Parathyroid adenoma (tissue), 2 donors: ENCODE measurements around the gene FIS1.
"Not testable (repeated sequence)": the region's sequence is repeated elsewhere in the genome, so short reads cannot be mapped to it uniquely, and the experiment has no call there.

Experiments used
- H2AFZ ChIP-seq: fragments of 300-600 bp; sonication (generic); one replicate; pipeline ENCODE4 v1.7.0; 2017; ENCODE audit warnings: antibody characterized with exemption, mild to moderate bottlenecking
- H3K27ac ChIP-seq: fragments of 300-600 bp; sonication (generic); one replicate; pipeline ENCODE4 v1.7.0; 2017
- H3K27me3 ChIP-seq: fragments of 300-600 bp; sonication (generic); one replicate; pipeline ENCODE4 v1.7.0; 2017; ENCODE audit warnings: low read length; ENCODE audit not compliant: control insufficient read depth, insufficient read depth
- H3K36me3 ChIP-seq: fragments of 300-600 bp; sonication (generic); one replicate; pipeline ENCODE4 v1.7.0; 2017; ENCODE audit warnings: low read length; ENCODE audit not compliant: control insufficient read depth, insufficient read depth
- H3K4me1 ChIP-seq: fragments of 300-600 bp; sonication (generic); one replicate; pipeline ENCODE4 v1.7.0; 2017; ENCODE audit warnings: control low read depth
- H3K4me2 ChIP-seq: fragments of 300-600 bp; sonication (generic); one replicate; pipeline ENCODE4 v1.7.0; 2017; ENCODE audit warnings: low read length
- H3K4me3 ChIP-seq: fragments of 300-600 bp; sonication (generic); one replicate; pipeline ENCODE4 v1.7.0; 2017; ENCODE audit warnings: low read depth, low read length
- H3K79me2 ChIP-seq: fragments of 300-600 bp; sonication (generic); one replicate; pipeline ENCODE4 v1.7.0; 2017; ENCODE audit warnings: control low read depth
- H3K9ac ChIP-seq: fragments of 300-600 bp; sonication (generic); one replicate; pipeline ENCODE4 v1.7.0; 2017; ENCODE audit warnings: mild to moderate bottlenecking
- H3K9me3 ChIP-seq: fragments of 300-600 bp; sonication (generic); one replicate; pipeline ENCODE4 v1.7.0; 2017; ENCODE audit warnings: low read length; ENCODE audit not compliant: control insufficient read depth
- TF ChIP-seq, protein P1 (sequence below): fragments of 300-600 bp; sonication (generic); IDR thresholded peaks from one replicate; pipeline ENCODE4 v1.7.0; 2017; ENCODE audit warnings: antibody characterized with exemption, mild to moderate bottlenecking
- donor health status: primary hyperparathyroidism.

Gene FIS1

DNA sequence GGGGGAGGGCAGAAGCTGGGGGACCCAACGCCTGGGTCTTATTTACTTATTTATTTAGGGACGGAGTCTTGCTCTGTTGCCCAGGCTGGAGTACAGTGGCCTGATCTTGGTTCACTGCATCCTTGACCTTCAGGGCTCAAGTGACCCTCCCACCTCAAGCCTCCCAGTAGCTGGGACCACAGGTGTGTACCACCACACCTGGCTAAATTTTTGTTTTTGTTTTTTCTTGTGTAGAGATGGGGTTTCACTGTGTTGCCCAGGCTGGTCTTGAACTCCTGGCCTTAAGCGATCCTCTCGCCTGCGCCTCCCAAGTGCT, 42.3 kb downstream of the FIS1 start:
- Histone ChIP-seq H3K4me1 (no peaks in the 10 kb centered on the region), H3K4me2 (no peak overlapping the region), H3K4me3 (no peak overlapping the region), H3K27me3 (no peaks in the 10 kb centered on the region), H3K9ac (no peak overlapping the region), H2AFZ (no peak overlapping the region), H3K9me3 (no peaks in the 10 kb centered on the region), H3K79me2 (no peaks in the 10 kb centered on the region), H3K27ac (no peak overlapping the region), H3K36me3 (no peaks in the 10 kb centered on the region)
- TF ChIP-seq, protein P1, sequence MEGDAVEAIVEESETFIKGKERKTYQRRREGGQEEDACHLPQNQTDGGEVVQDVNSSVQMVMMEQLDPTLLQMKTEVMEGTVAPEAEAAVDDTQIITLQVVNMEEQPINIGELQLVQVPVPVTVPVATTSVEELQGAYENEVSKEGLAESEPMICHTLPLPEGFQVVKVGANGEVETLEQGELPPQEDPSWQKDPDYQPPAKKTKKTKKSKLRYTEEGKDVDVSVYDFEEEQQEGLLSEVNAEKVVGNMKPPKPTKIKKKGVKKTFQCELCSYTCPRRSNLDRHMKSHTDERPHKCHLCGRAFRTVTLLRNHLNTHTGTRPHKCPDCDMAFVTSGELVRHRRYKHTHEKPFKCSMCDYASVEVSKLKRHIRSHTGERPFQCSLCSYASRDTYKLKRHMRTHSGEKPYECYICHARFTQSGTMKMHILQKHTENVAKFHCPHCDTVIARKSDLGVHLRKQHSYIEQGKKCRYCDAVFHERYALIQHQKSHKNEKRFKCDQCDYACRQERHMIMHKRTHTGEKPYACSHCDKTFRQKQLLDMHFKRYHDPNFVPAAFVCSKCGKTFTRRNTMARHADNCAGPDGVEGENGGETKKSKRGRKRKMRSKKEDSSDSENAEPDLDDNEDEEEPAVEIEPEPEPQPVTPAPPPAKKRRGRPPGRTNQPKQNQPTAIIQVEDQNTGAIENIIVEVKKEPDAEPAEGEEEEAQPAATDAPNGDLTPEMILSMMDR: no peak

DNA sequence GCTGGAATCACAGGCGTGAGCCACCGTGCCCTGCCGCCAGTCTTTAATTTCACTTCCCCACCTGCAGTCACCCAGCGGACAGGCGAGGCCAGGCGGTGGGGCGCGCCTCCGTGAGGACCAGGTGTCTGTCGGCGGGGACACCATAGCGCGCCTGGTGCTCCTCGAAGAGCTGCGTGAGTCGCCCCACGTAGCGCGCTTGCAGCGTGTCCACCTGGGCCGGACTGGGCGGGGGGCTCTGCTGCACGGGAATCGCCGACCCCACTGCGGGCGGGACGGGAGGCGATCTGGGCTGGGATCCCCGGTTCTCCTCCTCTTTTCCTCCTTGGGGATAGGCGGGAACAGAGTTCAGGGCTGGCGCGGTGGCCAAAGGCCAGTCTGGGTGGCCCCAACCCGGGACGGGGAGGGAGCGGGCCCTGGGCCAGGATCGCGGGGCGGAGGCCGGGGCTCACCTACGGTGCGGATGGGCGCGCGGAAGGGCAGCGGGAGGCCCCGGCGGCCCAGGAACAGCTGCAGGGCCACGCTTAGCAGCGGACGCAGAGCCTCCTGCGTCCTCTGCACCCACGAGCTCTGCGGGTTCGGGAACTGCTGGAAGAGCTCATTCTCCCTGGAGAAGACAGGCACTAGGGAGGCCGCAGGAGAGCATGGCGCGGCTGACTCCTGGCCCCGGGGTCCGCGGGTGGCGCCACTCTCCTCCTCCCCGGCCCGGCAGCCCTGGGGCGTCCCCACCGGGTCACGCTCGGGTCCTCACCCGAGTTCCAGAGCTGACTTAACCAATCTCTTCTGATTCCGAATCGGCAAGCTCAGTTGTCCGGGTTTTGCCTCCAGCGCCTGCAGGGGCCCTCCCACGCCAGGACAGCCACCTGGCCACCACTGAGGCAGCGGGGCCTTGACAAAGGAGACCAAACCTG, 42.9 kb downstream of the FIS1 start:
- TF ChIP-seq, protein P1: no peak
- Histone ChIP-seq H3K4me1 (no peaks in the 10 kb centered on the region), H3K9me3 (no peaks in the 10 kb centered on the region), H2AFZ (peak overlapping the region; percentile 65), H3K9ac (no peak overlapping the region), H3K4me3 (no peak overlapping the region), H3K4me2 (peak overlapping the region; percentile 31), H3K79me2 (no peaks in the 10 kb centered on the region), H3K27me3 (no peaks in the 10 kb centered on the region), H3K27ac (no peak overlapping the region), H3K36me3 (no peaks in the 10 kb centered on the region)

DNA sequence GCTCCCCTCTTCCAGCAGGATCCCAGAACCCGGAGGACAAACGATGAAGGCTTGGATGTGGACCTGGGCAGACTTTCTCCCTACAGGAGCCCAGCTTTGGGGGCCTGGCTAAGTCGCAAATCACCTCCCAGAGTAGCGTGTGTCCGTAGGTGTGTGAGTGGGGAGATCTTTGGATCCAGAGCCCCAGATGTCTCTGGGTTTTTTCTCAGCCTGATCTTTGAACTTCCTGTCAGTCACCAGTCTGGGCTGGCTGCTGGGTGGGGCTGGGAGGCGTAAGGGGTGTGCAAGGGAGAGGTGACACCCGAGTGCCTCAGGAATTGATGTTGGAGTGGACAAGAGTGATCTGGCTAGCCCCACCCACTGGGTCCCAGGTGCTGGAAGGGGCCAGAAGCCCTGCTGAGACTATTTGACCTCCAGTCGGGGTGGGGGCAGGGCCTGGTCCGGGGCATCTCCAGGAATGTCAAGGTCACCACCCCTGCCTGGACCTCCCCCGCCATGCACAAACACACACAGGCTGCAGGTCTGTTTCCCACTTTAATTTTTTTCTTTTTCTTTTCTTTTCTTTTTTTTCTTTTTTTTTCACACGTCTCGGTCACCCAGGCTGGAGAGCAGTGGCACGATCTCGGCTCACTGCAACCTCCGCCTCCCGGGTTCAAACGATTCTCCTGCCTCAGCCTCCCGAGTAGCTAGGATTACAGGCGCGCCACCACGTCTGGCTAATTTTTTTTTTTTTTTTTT, 43.9 kb downstream of the FIS1 start, which contains the start of gene MOGAT3:
Gene MOGAT3, minus strand, starts transcription at position 175 of the 738 bp plus-strand sequence. CDS start 182 bp downstream, outside the sequence.
- Histone ChIP-seq H3K36me3 (no peaks in the 10 kb centered on the region), H3K4me2 (peak within 1 kb of the TSS; percentile 31), H3K27ac (no peak within 1 kb of the TSS), H3K79me2 (no peaks in the 10 kb centered on the region), H2AFZ (peak within 1 kb of the TSS; percentile 65), H3K27me3 (no peaks in the 10 kb centered on the region), H3K9ac (no peak within 1 kb of the TSS), H3K4me1 (no peaks in the 10 kb centered on the region), H3K4me3 (no peak within 1 kb of the TSS), H3K9me3 (no peaks in the 10 kb centered on the region)
- TF ChIP-seq, protein P1: no peak

DNA sequence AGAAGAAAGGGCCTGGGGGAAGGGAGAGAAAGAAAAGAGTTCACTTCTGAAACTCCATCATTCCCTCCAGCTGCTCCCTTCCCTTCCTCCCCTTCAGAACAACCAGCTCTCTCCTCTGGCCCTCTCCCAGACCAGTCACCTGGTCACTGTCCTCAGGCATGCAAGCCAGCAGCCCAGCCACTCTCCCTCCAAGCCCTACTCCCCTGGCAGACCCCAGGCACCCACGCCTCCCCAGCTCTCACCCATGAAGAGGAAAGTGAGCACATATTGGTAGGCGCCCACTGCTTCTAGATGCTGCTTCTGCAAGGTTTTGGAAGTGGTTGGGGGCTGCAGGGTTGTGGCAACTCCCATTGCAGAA, 44.4 kb downstream of the FIS1 start:
- H3K4me1 ChIP-seq: no peaks in the 10 kb centered on the region
- no peaks in the 10 kb centered on the region for H3K79me2 ChIP-seq
- no peak overlapping the region for H2AFZ ChIP-seq
- no peak overlapping the region for H3K4me2 ChIP-seq
- H3K9ac ChIP-seq: no peak overlapping the region
- H3K9me3 ChIP-seq: no peaks in the 10 kb centered on the region
- no peaks in the 10 kb centered on the region for H3K36me3 ChIP-seq
- no peaks in the 10 kb centered on the region for H3K27me3 ChIP-seq
- H3K4me3 ChIP-seq: no peak overlapping the region
- TF ChIP-seq, protein P1: no peak
- no peak overlapping the region for H3K27ac ChIP-seq

DNA sequence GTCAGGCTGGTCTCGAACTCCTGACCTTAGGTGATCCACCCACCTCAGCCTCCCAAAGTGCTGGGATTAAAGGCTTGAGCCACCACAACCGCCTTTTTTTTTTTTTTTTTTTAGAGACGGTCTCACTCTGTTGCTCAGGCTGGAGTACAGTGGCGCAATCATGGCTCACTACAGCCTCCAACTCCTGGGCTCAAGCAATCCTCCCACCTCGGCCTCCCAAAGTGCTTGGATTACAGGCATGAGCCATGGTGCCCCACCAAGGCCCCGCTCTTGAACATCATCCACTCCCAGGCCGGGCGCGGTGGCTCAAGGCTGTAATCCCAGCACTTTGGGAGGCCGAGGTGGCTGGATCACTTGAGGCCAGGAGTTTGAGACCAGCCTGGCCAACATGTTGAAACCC, 45.4 kb downstream of the FIS1 start:
- H3K27me3 ChIP-seq, H3K4me2 ChIP-seq, H3K36me3 ChIP-seq, H3K9ac ChIP-seq, H3K4me3 ChIP-seq, H3K27ac ChIP-seq, H3K4me1 ChIP-seq, H3K9me3 ChIP-seq, H3K79me2 ChIP-seq, H2AFZ ChIP-seq: not testable (repeated sequence)
